HG03457 (cell line): ENCODE measurements around the gene BBX.

Experiments used
- ATAC-seq: cut with Tn5 transposase; IDR thresholded peaks from one replicate; pipeline ENCODE4 v1.9.1; 2021; ENCODE audit warnings: moderate number of reproducible peaks; ENCODE audit not compliant: unreplicated experiment

Gene BBX

GRCh38 chr3:107522510-107523288 lies at the start of gene BBX:
TSS of gene BBX (plus strand) at chr3:107522962. CDS start at chr3:107710461, 187,499 bp downstream.
- peak; percentile 92 for ATAC-seq

GRCh38 chr3:107476462-107476861 lies 46.3 kb upstream of the BBX start:
- no peak for ATAC-seq

GRCh38 chr3:107487490-107487889 lies 35.3 kb upstream of the BBX start:
- no peak for ATAC-seq

- ATAC-seq: no peak
Observed at GRCh38 chr3:107488942-107489341, 33.8 kb upstream of the BBX start.

- ATAC-seq: no peak
Observed at GRCh38 chr3:107493134-107493533, 29.6 kb upstream of the BBX start.

- no peak for ATAC-seq
Observed at GRCh38 chr3:107496855-107497254, 25.9 kb upstream of the BBX start.

GRCh38 chr3:107498646-107499045 lies 24.1 kb upstream of the BBX start:
- no peak for ATAC-seq

GRCh38 chr3:107506458-107506857 lies 16.3 kb upstream of the BBX start:
- ATAC-seq: no peak

GRCh38 chr3:107508331-107508730 lies 14.4 kb upstream of the BBX start:
- no peak for ATAC-seq

- no peak for ATAC-seq
Observed at GRCh38 chr3:107512108-107512507, 10.7 kb upstream of the BBX start.

GRCh38 chr3:107514453-107514852 lies 8.3 kb upstream of the BBX start:
- no peak for ATAC-seq

- ATAC-seq: no peak
Observed at GRCh38 chr3:107516475-107516874, 6.3 kb upstream of the BBX start.

GRCh38 chr3:107520535-107520934 lies 2.2 kb upstream of the BBX start:
- no peak for ATAC-seq

- ATAC-seq: no peak
Observed at GRCh38 chr3:107521469-107522059, 1.2 kb upstream of the BBX start.

GRCh38 chr3:107523289-107523538 lies 452 bp downstream of the BBX start:
- peak; percentile 22 for ATAC-seq

GRCh38 chr3:107523539-107524325 lies 970 bp downstream of the BBX start:
- ATAC-seq: no peak

GRCh38 chr3:107524326-107524840 lies 1.6 kb downstream of the BBX start:
- ATAC-seq: no peak

GRCh38 chr3:107524841-107525643 lies 2.3 kb downstream of the BBX start:
- ATAC-seq: no peak

GRCh38 chr3:107525644-107526305 lies 3.0 kb downstream of the BBX start:
- no peak for ATAC-seq

- no peak for ATAC-seq
Observed at GRCh38 chr3:107531917-107532469, 9.2 kb downstream of the BBX start.
